Fibroblast of lung (primary cell): ENCODE results near the gene DAB1. TPM values are rescaled to one million over a fixed set of nuclear protein-coding genes. Genes with fewer than 3 reads are reported as not detected.

Experiments used
- DNase-seq, 2 donors: peaks; one replicate each; pipeline versions ENCODE4 v3.0.0 to v3.0.0-alpha.2; 2010; ENCODE audit warnings: low read depth in 2 of 2
- H2AFZ ChIP-seq: 2 replicates; pipeline ENCODE4 v1.5.1; 2012; ENCODE audit warnings: low read length, control low read depth, inconsistent platforms
- H3K27ac ChIP-seq: 2 replicates; pipeline ENCODE4 v1.5.1; 2011; ENCODE audit warnings: low read length, control low read depth; ENCODE audit not compliant: insufficient read depth
- H3K27me3 ChIP-seq: 2 replicates; pipeline ENCODE4 v1.5.1; 2011; ENCODE audit warnings: mild to moderate bottlenecking, low read length; ENCODE audit not compliant: control insufficient read depth, insufficient read depth
- H3K36me3 ChIP-seq: 2 replicates; pipeline ENCODE4 v1.5.1; 2011; ENCODE audit warnings: low read length; ENCODE audit not compliant: control insufficient read depth, insufficient read depth
- H3K4me1 ChIP-seq: 2 replicates; pipeline ENCODE4 v1.5.1; 2011; ENCODE audit warnings: low read length; ENCODE audit not compliant: control insufficient read depth, insufficient read depth; ENCODE audit errors: extremely low read depth
- H3K4me2 ChIP-seq: 2 replicates; pipeline ENCODE4 v1.5.1; 2011; ENCODE audit warnings: low read length, control low read depth; ENCODE audit not compliant: insufficient read depth; ENCODE audit errors: extremely low read depth
- H3K4me3 ChIP-seq, 4 experiments: fragments of 200-600 bp in 1 of 4; sonication (generic) in 1 of 4; replicated peaks in 1 of 4; 2 replicates each; pipeline ENCODE4 v1.5.1; 2011 to 2016; ENCODE audit warnings: low read length in 4 of 4, low read depth in 3 of 4, mild to moderate bottlenecking in 3 of 4, control low read depth in 2 of 4, inconsistent platforms in 1 of 4, mixed read lengths in 1 of 4; ENCODE audit not compliant: insufficient read depth in 1 of 4; ENCODE audit errors: control extremely low read depth in 1 of 4
- H3K79me2 ChIP-seq: 2 replicates; pipeline ENCODE4 v1.5.1; 2012; ENCODE audit warnings: mild to moderate bottlenecking, low read length, inconsistent platforms; ENCODE audit not compliant: control insufficient read depth, insufficient read depth
- H3K9ac ChIP-seq: 2 replicates; pipeline ENCODE4 v1.5.1; 2011; ENCODE audit warnings: mild to moderate bottlenecking, low read length, control low read depth; ENCODE audit not compliant: insufficient read depth
- H3K9me3 ChIP-seq: 2 replicates; pipeline ENCODE4 v1.5.1; 2012; ENCODE audit warnings: low read depth, low read length; ENCODE audit not compliant: control insufficient read depth, insufficient read depth
- H4K20me1 ChIP-seq: 2 replicates; pipeline ENCODE4 v1.5.1; 2011; ENCODE audit warnings: low read length; ENCODE audit not compliant: control insufficient read depth, insufficient read depth; ENCODE audit errors: extremely low read depth
- CTCF ChIP-seq, 2 donors: IDR thresholded peaks in 1 of 2; conservative IDR thresholded peaks in 1 of 2; 1 replicate in 1 of 2; 2 replicates in 1 of 2; pipeline ENCODE4 v1.5.1; 2011 to 2012; ENCODE audit warnings: low read length in 2 of 2, control low read depth in 1 of 2, inconsistent platforms in 1 of 2, low read depth in 1 of 2, mild to moderate bottlenecking in 1 of 2
- EZH2 ChIP-seq: IDR thresholded peaks from 2 replicates; pipeline ENCODE4 v1.5.1; 2012; ENCODE audit warnings: low read length, control low read depth, mild to moderate bottlenecking; ENCODE audit errors: missing control alignments
- polyA plus RNA-seq, 2 donors: library from polyadenylated mRNA; depleted of rRNA in 1 of 2; stranded (reverse) in 1 of 2; unstranded in 1 of 2; fragments of >200 nt; gene quantifications; 2 replicates each; pipeline ENCODE4 v1.2.1, GENCODE V29; 2011 to 2012; ENCODE audit warnings: missing spikeins in 1 of 2
- total RNA-seq: library from RNA; depleted of rRNA; stranded (reverse); fragments of >200 nt; gene quantifications from 2 replicates; pipeline ENCODE4 v1.2.1, GENCODE V29; 2014

Gene DAB1
- total and polyA plus RNA-seq, 2 donors (not counting 1 experiment from before 2014, with no cell fraction given), result 0.17 to 2.0 TPM

GRCh38 chr1:57340334-57341070 is 83.4 kb downstream of the DAB1 start:
- H2AFZ ChIP-seq, result no peak overlapping the region
- H3K9me3 ChIP-seq, result no peaks in the 10 kb centered on the region
- no peak overlapping the region for H3K9ac ChIP-seq
- H3K27ac ChIP-seq, result no peak overlapping the region
- H3K4me1 ChIP-seq, result no peaks in the 10 kb centered on the region
- no peaks in the 10 kb centered on the region for H3K36me3 ChIP-seq
- DNase-seq, result no peak
- no peaks in the 10 kb centered on the region for H3K79me2 ChIP-seq
- TF ChIP-seq CTCF (conservative IDR thresholded peaks at IDR 0.05 in 1 of 2, IDR thresholded peaks at IDR 0.05 in 1 of 2; ENCODE audit: low read depth in 1 of 2, low read length in 2 of 2) (no peak), EZH2 (no peak)
- no peaks in the 10 kb centered on the region for H4K20me1 ChIP-seq
- no peak overlapping the region for H3K4me3 ChIP-seq
- H3K27me3 ChIP-seq, result no peaks in the 10 kb centered on the region
- H3K4me2 ChIP-seq, result no peak overlapping the region

GRCh38 chr1:57337623-57338022 is 86.2 kb downstream of the DAB1 start:
- no peaks in the 10 kb centered on the region for H3K4me1 ChIP-seq
- TF ChIP-seq EZH2 (no peak), CTCF (conservative IDR thresholded peaks at IDR 0.05 in 1 of 2, IDR thresholded peaks at IDR 0.05 in 1 of 2; ENCODE audit: low read depth in 1 of 2, low read length in 2 of 2) (no peak)
- H3K9me3 ChIP-seq, result no peaks in the 10 kb centered on the region
- no peak overlapping the region for H2AFZ ChIP-seq
- H3K27me3 ChIP-seq, result no peaks in the 10 kb centered on the region
- no peaks in the 10 kb centered on the region for H3K79me2 ChIP-seq
- no peak for DNase-seq
- no peak overlapping the region for H3K9ac ChIP-seq
- no peaks in the 10 kb centered on the region for H3K36me3 ChIP-seq
- no peak overlapping the region for H3K4me3 ChIP-seq
- H3K4me2 ChIP-seq, result no peak overlapping the region
- H4K20me1 ChIP-seq, result no peaks in the 10 kb centered on the region
- H3K27ac ChIP-seq, result no peak overlapping the region

GRCh38 chr1:57336793-57337192 is 87.1 kb downstream of the DAB1 start:
- H3K79me2 ChIP-seq, result no peaks in the 10 kb centered on the region
- H3K9me3 ChIP-seq, result no peaks in the 10 kb centered on the region
- H3K36me3 ChIP-seq, result no peaks in the 10 kb centered on the region
- no peaks in the 10 kb centered on the region for H3K27me3 ChIP-seq
- no peak overlapping the region for H3K4me2 ChIP-seq
- H3K4me1 ChIP-seq, result no peaks in the 10 kb centered on the region
- H3K9ac ChIP-seq, result no peak overlapping the region
- H4K20me1 ChIP-seq, result no peaks in the 10 kb centered on the region
- no peak for TF ChIP-seq EZH2
- no peak for TF ChIP-seq CTCF (conservative IDR thresholded peaks at IDR 0.05 in 1 of 2, IDR thresholded peaks at IDR 0.05 in 1 of 2; ENCODE audit: low read depth in 1 of 2, low read length in 2 of 2)
- no peak overlapping the region for H2AFZ ChIP-seq
- no peak overlapping the region for H3K4me3 ChIP-seq
- no peak for DNase-seq
- H3K27ac ChIP-seq, result no peak overlapping the region
